GM23338 (cell line): ENCODE measurements around the gene SH2D2A.

Source experiments
- CREB1 ChIP-seq: fragments of 250-450 bp; sonication (Bioruptor Pico); IDR thresholded peaks from 2 replicates; pipeline ENCODE4 v1.5.0; 2020; ENCODE audit warnings: low read depth, mild to moderate bottlenecking, moderate library complexity
- CTCF ChIP-seq, 2 experiments: fragments of 200-600 bp in 1 of 2; sonication (generic) in 1 of 2; conservative IDR thresholded peaks; 2 replicates each; pipeline versions ENCODE4 v1.5.1 to v1.6.1; 2016 to 2017; ENCODE audit warnings: antibody characterized with exemption in 2 of 2, low read depth in 2 of 2, mild to moderate bottlenecking in 2 of 2, moderate library complexity in 1 of 2
- EZH2 ChIP-seq: fragments of 200-600 bp; sonication (generic); IDR thresholded peaks from one replicate; pipeline ENCODE4 v1.8.0; 2017; ENCODE audit warnings: antibody characterized with exemption, mild to moderate bottlenecking, low read depth; ENCODE audit not compliant: unreplicated experiment
- EZH2phosphoT487 ChIP-seq: fragments of 200-600 bp; sonication (generic); IDR thresholded peaks from one replicate; pipeline ENCODE4 v1.8.1; 2018; ENCODE audit warnings: antibody characterized with exemption; ENCODE audit not compliant: unreplicated experiment
- POLR2AphosphoS5 ChIP-seq: IDR thresholded peaks from 2 replicates; pipeline ENCODE4 v1.6.1; 2016; ENCODE audit warnings: antibody characterized with exemption, low read depth
- REST ChIP-seq: IDR thresholded peaks from one replicate; pipeline ENCODE4 v1.6.1; 2018; ENCODE audit warnings: antibody characterized with exemption; ENCODE audit not compliant: unreplicated experiment
- STAT1 ChIP-seq: IDR thresholded peaks from one replicate; pipeline ENCODE4 v1.6.1; 2016; ENCODE audit warnings: antibody characterized with exemption; ENCODE audit not compliant: unreplicated experiment
- TF ChIP-seq, protein P1 (sequence below): IDR thresholded peaks from 2 replicates; pipeline ENCODE4 v1.6.1; 2016; ENCODE audit warnings: antibody characterized with exemption

DNA sequence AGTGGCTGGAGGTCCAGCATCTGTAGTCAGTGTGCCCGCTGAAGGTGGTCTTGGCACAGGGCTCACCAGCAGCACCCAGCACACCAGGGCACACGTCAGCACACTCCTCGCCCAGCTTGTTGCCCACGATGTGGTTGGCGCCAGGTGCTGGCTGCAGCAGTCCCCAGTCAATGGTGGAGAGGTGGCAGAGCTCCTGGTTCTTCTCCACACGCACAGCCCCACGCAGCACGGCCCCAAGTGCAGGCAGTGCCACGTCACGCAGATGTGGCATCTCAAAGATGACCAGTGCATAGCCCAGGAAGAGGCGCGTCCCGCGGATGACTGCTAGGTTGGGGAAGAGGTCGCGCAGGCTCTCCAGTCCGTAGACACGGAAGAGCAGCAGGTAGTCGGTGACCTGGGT lies 37.1 kb upstream of the SH2D2A start:
- TF ChIP-seq CTCF (conservative IDR thresholded peaks at IDR 0.05; ENCODE audit: low read depth in 2 of 2) (no peak), POLR2AphosphoS5 (no peak), EZH2 (no peak), EZH2phosphoT487 (no peak), REST (no peak), STAT1 (no peak), CREB1 (CRISPR knock-in tag) (no peak)
- TF ChIP-seq, protein P1, sequence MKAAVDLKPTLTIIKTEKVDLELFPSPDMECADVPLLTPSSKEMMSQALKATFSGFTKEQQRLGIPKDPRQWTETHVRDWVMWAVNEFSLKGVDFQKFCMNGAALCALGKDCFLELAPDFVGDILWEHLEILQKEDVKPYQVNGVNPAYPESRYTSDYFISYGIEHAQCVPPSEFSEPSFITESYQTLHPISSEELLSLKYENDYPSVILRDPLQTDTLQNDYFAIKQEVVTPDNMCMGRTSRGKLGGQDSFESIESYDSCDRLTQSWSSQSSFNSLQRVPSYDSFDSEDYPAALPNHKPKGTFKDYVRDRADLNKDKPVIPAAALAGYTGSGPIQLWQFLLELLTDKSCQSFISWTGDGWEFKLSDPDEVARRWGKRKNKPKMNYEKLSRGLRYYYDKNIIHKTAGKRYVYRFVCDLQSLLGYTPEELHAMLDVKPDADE = no peak
